OCI-LY7 (cell line): ENCODE results near the gene PDXK. TPM values are rescaled to one million over a fixed set of nuclear protein-coding genes. Genes with fewer than 3 reads are reported as not detected.

Experiments used
- BruUV-seq: library from RNA; stranded (reverse); fragments of 400-500 nt; replicated peaks from 2 replicates; lab custom pipeline; 2021; lab: Mats Ljungman, UMichigan
- CTCF ChIA-PET: fragments of 300-600 bp; sonication (Branson Sonifier 250); formaldehyde crosslinking; loops from one replicate; lab custom pipeline; 2022; ENCODE audit warnings: antibody characterized with exemption; ENCODE audit not compliant: unreplicated experiment; lab: Charles Lee
- POLR2A ChIA-PET: fragments of 300-600 bp; sonication (Branson Sonifier 250); formaldehyde crosslinking; loops from one replicate; lab custom pipeline; 2022; ENCODE audit warnings: antibody characterized with exemption; lab: Charles Lee
- DNase-seq: peaks from one replicate; pipeline ENCODE4 v3.0.0-alpha.2; 2015; ENCODE audit warnings: low spot score
- H2AFZ ChIP-seq: fragments of 200-600 bp; sonication (generic), shearing (Covaris generic); 2 replicates; pipeline ENCODE4 v1.6.1; 2014; ENCODE audit warnings: mild to moderate bottlenecking, antibody characterized with exemption, low read length, moderate library complexity
- H3K27ac ChIP-seq: fragments of 200-600 bp; sonication (generic); 2 replicates; pipeline ENCODE4 v1.5.1; 2014; ENCODE audit warnings: mixed run types, low read depth, mild to moderate bottlenecking, moderate library complexity, low read length, inconsistent platforms; ENCODE audit not compliant: poor library complexity, severe bottlenecking
- H3K36me3 ChIP-seq: fragments of 200-600 bp; sonication (generic); 2 replicates; pipeline ENCODE4 v1.6.1; 2014; ENCODE audit warnings: mild to moderate bottlenecking, antibody characterized with exemption, low read length, moderate library complexity, mixed read lengths; ENCODE audit not compliant: insufficient read depth
- H3K4me1 ChIP-seq: fragments of 200-600 bp; sonication (generic); 2 replicates; pipeline ENCODE4 v1.5.1; 2014; ENCODE audit warnings: mild to moderate bottlenecking, low read length; ENCODE audit not compliant: insufficient read depth, poor library complexity, severe bottlenecking
- H3K4me2 ChIP-seq: fragments of 200-600 bp; sonication (generic); 2 replicates; pipeline ENCODE4 v1.6.1; 2014; ENCODE audit warnings: mild to moderate bottlenecking, low read length
- H3K4me3 ChIP-seq: fragments of 200-600 bp; sonication (generic); 2 replicates; pipeline ENCODE4 v1.5.1; 2014; ENCODE audit warnings: mild to moderate bottlenecking, low read depth, low read length; ENCODE audit not compliant: poor library complexity, severe bottlenecking
- H3K79me2 ChIP-seq: fragments of 200-600 bp; sonication (generic); 2 replicates; pipeline ENCODE4 v1.6.1; 2016; ENCODE audit warnings: low read depth, mild to moderate bottlenecking, low read length, moderate library complexity, mixed read lengths; ENCODE audit not compliant: insufficient read depth
- H3K9me2 ChIP-seq: fragments of 200-600 bp; sonication (generic); 2 replicates; pipeline ENCODE4 v1.6.1; 2016; ENCODE audit warnings: mild to moderate bottlenecking, low read length, mixed read lengths; ENCODE audit not compliant: insufficient read depth
- H3K9me3 ChIP-seq: fragments of 200-600 bp; sonication (generic); 2 replicates; pipeline ENCODE4 v1.6.1; 2014; ENCODE audit warnings: mild to moderate bottlenecking, mixed run types, low read length, mixed read lengths
- H4K20me1 ChIP-seq: fragments of 200-600 bp; sonication (generic); 2 replicates; pipeline ENCODE4 v1.6.1; 2014; ENCODE audit warnings: mild to moderate bottlenecking, antibody characterized with exemption, low read length, moderate library complexity, mixed read lengths; ENCODE audit not compliant: insufficient read depth
- EZH2phosphoT487 ChIP-seq: fragments of 200-600 bp; sonication (generic); IDR thresholded peaks from 2 replicates; pipeline ENCODE4 v1.6.1; 2018; ENCODE audit warnings: low read depth, borderline replicate concordance, mild to moderate bottlenecking, mixed run types, antibody characterized with exemption, low read length, moderate library complexity, mixed read lengths
- intact Hi-C: fragments of 100-400 bp; cut with micrococcal nuclease; formaldehyde crosslinking; loops from one replicate; pipeline ENCODE4 v1.10.0; 2022; ENCODE audit not compliant: unreplicated experiment
- total RNA-seq, 2 experiments: library from RNA; depleted of rRNA in 1 of 2; stranded (reverse); fragments of >200 nt in 1 of 2; shearing (Covaris generic) in 1 of 2; gene quantifications; 2 replicates each; pipeline ENCODE4 v1.2.3, GENCODE V29; 2014 to 2022
- TF ChIP-seq, protein P1 (sequence below): fragments of 200-600 bp; sonication (generic); conservative IDR thresholded peaks from 2 replicates; pipeline ENCODE4 v1.5.1; 2014; ENCODE audit warnings: mild to moderate bottlenecking, antibody characterized with exemption, low read length, moderate library complexity, mixed read lengths

The PDXK gene
- total RNA-seq, 2 experiments from 2014 or later, result 32.8 to 67.0 TPM

DNA sequence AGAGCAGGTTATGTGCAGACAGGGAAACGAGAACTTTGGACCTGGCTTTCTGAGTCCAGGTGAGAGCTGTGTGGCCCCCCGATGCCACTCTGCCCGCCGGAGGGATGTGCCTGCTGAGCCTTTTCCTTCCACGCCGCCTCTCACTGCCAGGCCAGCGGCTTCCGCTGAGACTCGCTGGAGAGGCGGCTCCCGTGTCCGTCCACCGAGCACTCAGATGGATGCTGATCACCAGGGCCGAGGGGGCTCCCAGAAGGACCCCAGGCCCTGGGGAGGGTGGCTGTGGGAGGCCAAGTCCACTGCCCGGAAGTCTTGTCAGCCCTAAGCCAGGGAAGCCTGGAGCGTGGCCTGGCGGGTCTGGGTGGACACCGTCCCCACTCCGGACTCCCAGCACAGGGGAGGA, 40.7 kb downstream of the PDXK start:
- Histone ChIP-seq H3K79me2 (no peaks in the 10 kb centered on the region), H3K4me1 (no peaks in the 10 kb centered on the region), H4K20me1 (no peaks in the 10 kb centered on the region), H3K4me3 (no peak overlapping the region), H3K36me3 (peaks cover 16% of the 10 kb centered on the region), H3K27ac (no peak overlapping the region), H3K9me2 (no peaks in the 10 kb centered on the region), H3K4me2 (no peak overlapping the region), H2AFZ (no peak overlapping the region), H3K9me3 (no peaks in the 10 kb centered on the region)
- BruUV-seq, result no TSS peak
- ChIA-PET CTCF (no interaction called here), POLR2A (no interaction called here)
- TF ChIP-seq, protein P1, sequence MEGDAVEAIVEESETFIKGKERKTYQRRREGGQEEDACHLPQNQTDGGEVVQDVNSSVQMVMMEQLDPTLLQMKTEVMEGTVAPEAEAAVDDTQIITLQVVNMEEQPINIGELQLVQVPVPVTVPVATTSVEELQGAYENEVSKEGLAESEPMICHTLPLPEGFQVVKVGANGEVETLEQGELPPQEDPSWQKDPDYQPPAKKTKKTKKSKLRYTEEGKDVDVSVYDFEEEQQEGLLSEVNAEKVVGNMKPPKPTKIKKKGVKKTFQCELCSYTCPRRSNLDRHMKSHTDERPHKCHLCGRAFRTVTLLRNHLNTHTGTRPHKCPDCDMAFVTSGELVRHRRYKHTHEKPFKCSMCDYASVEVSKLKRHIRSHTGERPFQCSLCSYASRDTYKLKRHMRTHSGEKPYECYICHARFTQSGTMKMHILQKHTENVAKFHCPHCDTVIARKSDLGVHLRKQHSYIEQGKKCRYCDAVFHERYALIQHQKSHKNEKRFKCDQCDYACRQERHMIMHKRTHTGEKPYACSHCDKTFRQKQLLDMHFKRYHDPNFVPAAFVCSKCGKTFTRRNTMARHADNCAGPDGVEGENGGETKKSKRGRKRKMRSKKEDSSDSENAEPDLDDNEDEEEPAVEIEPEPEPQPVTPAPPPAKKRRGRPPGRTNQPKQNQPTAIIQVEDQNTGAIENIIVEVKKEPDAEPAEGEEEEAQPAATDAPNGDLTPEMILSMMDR, result no peak
- TF ChIP-seq EZH2phosphoT487, result no peak
- intact Hi-C loops, result no loop called here
- DNase-seq, result no peak

- intact Hi-C loops, result no loop called here
- Histone ChIP-seq H3K4me3 (no peak overlapping the region), H3K9me2 (no peaks in the 10 kb centered on the region), H3K4me1 (no peaks in the 10 kb centered on the region), H3K9me3 (no peaks in the 10 kb centered on the region), H3K79me2 (no peaks in the 10 kb centered on the region), H3K4me2 (no peak overlapping the region), H4K20me1 (no peaks in the 10 kb centered on the region), H3K27ac (no peak overlapping the region), H2AFZ (no peak overlapping the region), H3K36me3 (peaks cover 7% of the 10 kb centered on the region)
- no TSS peak for BruUV-seq
- no peak for DNase-seq
- TF ChIP-seq EZH2phosphoT487, result no peak
- TF ChIP-seq, protein P1, result no peak
- ChIA-PET POLR2A (no interaction called here), CTCF (no interaction called here)
These were observed 41.5 kb downstream of the PDXK start for GRCh38 chr21:43760391-43760958.

- no peak for DNase-seq
- H2AFZ ChIP-seq, result no peak overlapping the region
- H3K4me1 ChIP-seq, result no peaks in the 10 kb centered on the region
- H3K4me2 ChIP-seq, result no peak overlapping the region
- TF ChIP-seq, protein P1, result no peak
- no peak for TF ChIP-seq EZH2phosphoT487
- CTCF ChIA-PET, result no interaction called here
- BruUV-seq, result no TSS peak
- H3K9me2 ChIP-seq, result no peaks in the 10 kb centered on the region
- intact Hi-C loops, result no loop called here
- no peak overlapping the region for H3K4me3 ChIP-seq
- no peaks in the 10 kb centered on the region for H4K20me1 ChIP-seq
- H3K79me2 ChIP-seq, result no peaks in the 10 kb centered on the region
- no peaks in the 10 kb centered on the region for H3K36me3 ChIP-seq
- no peak overlapping the region for H3K27ac ChIP-seq
- H3K9me3 ChIP-seq, result no peaks in the 10 kb centered on the region
- POLR2A ChIA-PET, result no interaction called here
These were observed 43.0 kb downstream of the PDXK start for GRCh38 chr21:43761886-43762285.
